K562 (cell line): ENCODE data around the gene MYH6. TPM values are rescaled to one million over a fixed set of nuclear protein-coding genes. Genes with fewer than 3 reads are reported as not detected.

Source experiments
- BMI1 ChIP-seq: fragments of 150-350 bp; IDR thresholded peaks from 2 replicates; pipeline ENCODE4 v1.6.1; 2014; ENCODE audit warnings: low read length
- CEBPG ChIP-seq, 3 experiments: fragments of 200-800 bp in 1 of 3; sonication (Bioruptor generic) in 1 of 3; sonication (generic) in 1 of 3; formaldehyde crosslinking in 1 of 3; IDR thresholded peaks in 2 of 3; conservative IDR thresholded peaks in 1 of 3; 2 replicates each; pipeline versions ENCODE4 v1.6.1 to v1.8.0; 2016 to 2022; ENCODE audit warnings: missing compliant biosample characterization in 2 of 3, missing genetic modification characterization in 2 of 3, mild to moderate bottlenecking in 1 of 3, missing genetic modification reagents in 1 of 3
- ELF4 ChIP-seq: fragments of 450-650 bp; formaldehyde crosslinking; IDR thresholded peaks from 2 replicates; pipeline ENCODE4 v1.4.0; 2022; ENCODE audit warnings: missing genetic modification characterization
- FOXA1 ChIP-seq: fragments of 450-650 bp; IDR thresholded peaks from 2 replicates; pipeline ENCODE4 v1.6.1; 2016; ENCODE audit warnings: mild to moderate bottlenecking, borderline replicate concordance
- GABPB1 ChIP-seq: sonication (generic); formaldehyde crosslinking; IDR thresholded peaks from 2 replicates; pipeline ENCODE4 v1.8.0; 2022; ENCODE audit warnings: mild to moderate bottlenecking, missing genetic modification reagents
- GTF2A2 ChIP-seq: IDR thresholded peaks from 2 replicates; pipeline ENCODE4 v1.6.1; 2016; ENCODE audit warnings: mild to moderate bottlenecking, missing genetic modification characterization, missing compliant biosample characterization
- HDAC1 ChIP-seq, 2 experiments: fragments of 450-650 bp; IDR thresholded peaks; 2 replicates each; pipeline ENCODE4 v1.6.1; 2016 to 2017; ENCODE audit warnings: inconsistent platforms in 1 of 2, mild to moderate bottlenecking in 1 of 2, moderate library complexity in 1 of 2
- HDAC2 ChIP-seq: fragments of 450-650 bp; IDR thresholded peaks from 2 replicates; pipeline ENCODE4 v1.6.1; 2016; ENCODE audit warnings: mild to moderate bottlenecking
- HDAC3 ChIP-seq: fragments of 450-650 bp; IDR thresholded peaks from 2 replicates; pipeline ENCODE4 v1.6.1; 2018; ENCODE audit warnings: borderline replicate concordance, mild to moderate bottlenecking, moderate library complexity; ENCODE audit not compliant: partially characterized antibody
- HDAC6 ChIP-seq: IDR thresholded peaks from 2 replicates; pipeline ENCODE4 v1.6.1; 2012; ENCODE audit warnings: low read depth, mild to moderate bottlenecking, control low read depth, inconsistent platforms, low read length, moderate library complexity
- KDM5B ChIP-seq: fragments of 200-600 bp; sonication (generic); IDR thresholded peaks from 2 replicates; pipeline ENCODE4 v1.6.1; 2012; ENCODE audit warnings: low read depth, mild to moderate bottlenecking, moderate library complexity, low read length, control low read depth, inconsistent platforms; ENCODE audit not compliant: insufficient replicate concordance
- MAFK ChIP-seq: IDR thresholded peaks from 2 replicates; pipeline ENCODE4 v1.6.1; 2011; ENCODE audit warnings: low read length, improper control_type of control experiment
- MBD2 ChIP-seq: sonication (generic); IDR thresholded peaks from 2 replicates; pipeline ENCODE4 v1.6.1; 2016; ENCODE audit warnings: low read depth, borderline replicate concordance
- MTA3 ChIP-seq: fragments of 450-650 bp; formaldehyde crosslinking; IDR thresholded peaks from 2 replicates; pipeline ENCODE4 v1.6.1; 2017; ENCODE audit warnings: mild to moderate bottlenecking, borderline replicate concordance
- RFX5 ChIP-seq: IDR thresholded peaks from 2 replicates; pipeline ENCODE4 v1.6.1; 2011; ENCODE audit warnings: low read depth, mild to moderate bottlenecking, improper control_type of control experiment, low read length
- THRAP3 ChIP-seq: fragments of 450-650 bp; IDR thresholded peaks from 2 replicates; pipeline ENCODE4 v1.6.1; 2016; ENCODE audit warnings: mild to moderate bottlenecking, inconsistent platforms, borderline replicate concordance
- XRCC3 ChIP-seq: fragments of 450-650 bp; IDR thresholded peaks from 2 replicates; pipeline ENCODE4 v1.6.1; 2017; ENCODE audit warnings: mild to moderate bottlenecking, moderate library complexity
- YBX1 ChIP-seq: fragments of 450-650 bp; IDR thresholded peaks from 2 replicates; pipeline ENCODE4 v1.7.1; 2016; ENCODE audit warnings: mild to moderate bottlenecking
- ZNF134 ChIP-seq: fragments of 250-450 bp; sonication (Bioruptor Pico); conservative IDR thresholded peaks from 2 replicates; pipeline ENCODE4 v1.4.0; 2020
- ZNF79 ChIP-seq: fragments of 250-450 bp; sonication (Bioruptor Pico); IDR thresholded peaks from 2 replicates; pipeline ENCODE4 v1.4.0; 2020; ENCODE audit warnings: low read depth, mild to moderate bottlenecking, moderate library complexity
- polyA plus RNA-seq, 8 experiments: library from polyadenylated mRNA; depleted of rRNA in 4 of 8; stranded (reverse) in 5 of 8; unstranded in 3 of 8; fragments of >200 nt; fragmentation: Nextera tagmentation in 2 of 8; fragmentation: Illumina TruSeq in 1 of 8; extraction: Ambion mirVana in 2 of 8; extraction: Trizol in 1 of 8; gene quantifications; 2 replicates each; pipeline versions ENCODE4 v1.2.1 to v1.2.3, GENCODE V29; 2011 to 2014; ENCODE audit warnings: inconsistent platforms in 1 of 8, missing spikeins in 1 of 8
- total RNA-seq, 7 experiments: library from RNA; depleted of rRNA in 6 of 7; stranded (reverse); fragments of >200 nt in 6 of 7; fragmentation: Illumina TruSeq in 2 of 7; extraction: Trizol in 2 of 7; gene quantifications; 2 replicates each; pipeline versions ENCODE4 v1.2.1 to v1.2.3, GENCODE V29; 2011 to 2021; ENCODE audit warnings: low replicate concordance in 1 of 7
- TF ChIP-seq, protein P1 (sequence below): fragments of 250-450 bp; sonication (Bioruptor Pico); IDR thresholded peaks from 2 replicates; pipeline ENCODE4 v1.5.0; 2022; ENCODE audit warnings: mild to moderate bottlenecking
- TF ChIP-seq, protein P2 (sequence below): fragments of 250-450 bp; sonication (Bioruptor Pico); IDR thresholded peaks from 2 replicates; pipeline ENCODE4 v1.5.0; 2021
- TF ChIP-seq, protein P3 (sequence below), 3 experiments: IDR thresholded peaks in 2 of 3; conservative IDR thresholded peaks in 1 of 3; 2 replicates each; pipeline ENCODE4 v1.5.1; 2011 to 2012; ENCODE audit warnings: low read length in 3 of 3, mild to moderate bottlenecking in 3 of 3, control low read depth in 2 of 3, improper control_type of control experiment in 1 of 3, inconsistent platforms in 1 of 3, low read depth in 1 of 3, mixed read lengths in 1 of 3, moderate library complexity in 1 of 3; ENCODE audit not compliant: insufficient read depth in 2 of 3
- TF ChIP-seq, protein P4 (sequence below), 2 experiments: fragments of 250-450 bp in 1 of 2; fragments of 450-650 bp in 1 of 2; sonication (Bioruptor Pico) in 1 of 2; IDR thresholded peaks; 2 replicates each; pipeline versions ENCODE4 v1.6.1 to v1.8.0; 2016 to 2021; ENCODE audit warnings: mild to moderate bottlenecking in 2 of 2, moderate library complexity in 2 of 2, missing compliant biosample characterization in 1 of 2, missing genetic modification characterization in 1 of 2

The MYH6 gene
- total and polyA plus RNA-seq, 9 of the 15 experiments (the other 6 are each of a cell fraction or from before 2014, with no cell fraction given): not detected

DNA sequence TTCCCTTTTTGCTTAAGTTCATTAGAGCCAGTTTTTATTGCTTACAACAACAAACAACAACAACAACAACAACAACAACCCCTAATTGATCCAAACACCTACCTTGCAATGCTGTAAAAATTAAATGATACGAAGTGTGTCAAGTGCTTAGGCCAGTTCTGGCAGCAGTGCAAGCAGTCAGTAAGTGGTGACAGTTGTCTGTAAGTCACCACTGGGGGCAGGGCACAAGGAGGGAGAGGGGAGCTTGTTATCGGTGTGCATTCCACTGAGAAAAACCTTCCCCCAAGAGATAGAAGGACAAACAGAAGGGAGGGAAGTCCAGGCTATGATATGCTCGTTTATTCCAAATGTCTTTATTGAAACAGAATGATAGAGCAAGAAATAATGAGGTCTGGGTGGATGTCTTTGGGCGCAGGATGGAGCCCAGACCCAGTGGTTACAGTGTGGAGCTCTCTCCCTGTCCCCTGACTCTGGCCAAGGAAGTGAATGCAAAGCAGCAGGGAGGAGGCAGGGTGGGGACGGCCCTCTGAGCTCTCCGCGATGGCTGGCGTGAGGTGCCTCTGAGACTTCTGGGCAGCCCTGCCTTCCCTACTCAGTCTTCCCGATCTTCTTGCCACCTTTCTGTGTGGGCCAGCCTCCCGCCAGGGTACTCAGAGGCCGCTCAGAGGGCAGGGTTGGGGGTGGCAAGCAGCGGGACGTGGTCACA, 61.9 kb downstream of the MYH6 start (continued):
- no peak for TF ChIP-seq MTA3
- no peak for TF ChIP-seq XRCC3
- no peak for TF ChIP-seq GABPB1 (CRISPR knock-in tag)
- no peak for TF ChIP-seq HDAC2
- TF ChIP-seq BMI1: no peak
- no peak for TF ChIP-seq CEBPG (CRISPR knock-in tag; IDR thresholded peaks at IDR 0.05)
- TF ChIP-seq CEBPG (tag; conservative IDR thresholded peaks at IDR 0.05 in 1 of 2, IDR thresholded peaks at IDR 0.05 in 1 of 2): no peak
- TF ChIP-seq, protein P1, sequence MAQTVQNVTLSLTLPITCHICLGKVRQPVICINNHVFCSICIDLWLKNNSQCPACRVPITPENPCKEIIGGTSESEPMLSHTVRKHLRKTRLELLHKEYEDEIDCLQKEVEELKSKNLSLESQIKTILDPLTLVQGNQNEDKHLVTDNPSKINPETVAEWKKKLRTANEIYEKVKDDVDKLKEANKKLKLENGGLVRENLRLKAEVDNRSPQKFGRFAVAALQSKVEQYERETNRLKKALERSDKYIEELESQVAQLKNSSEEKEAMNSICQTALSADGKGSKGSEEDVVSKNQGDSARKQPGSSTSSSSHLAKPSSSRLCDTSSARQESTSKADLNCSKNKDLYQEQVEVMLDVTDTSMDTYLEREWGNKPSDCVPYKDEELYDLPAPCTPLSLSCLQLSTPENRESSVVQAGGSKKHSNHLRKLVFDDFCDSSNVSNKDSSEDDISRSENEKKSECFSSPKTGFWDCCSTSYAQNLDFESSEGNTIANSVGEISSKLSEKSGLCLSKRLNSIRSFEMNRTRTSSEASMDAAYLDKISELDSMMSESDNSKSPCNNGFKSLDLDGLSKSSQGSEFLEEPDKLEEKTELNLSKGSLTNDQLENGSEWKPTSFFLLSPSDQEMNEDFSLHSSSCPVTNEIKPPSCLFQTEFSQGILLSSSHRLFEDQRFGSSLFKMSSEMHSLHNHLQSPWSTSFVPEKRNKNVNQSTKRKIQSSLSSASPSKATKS (CRISPR knock-in tag): no peak
- TF ChIP-seq THRAP3: no peak
- no peak for TF ChIP-seq MBD2
- no peak for TF ChIP-seq KDM5B
- TF ChIP-seq HDAC3: no peak
- TF ChIP-seq ELF4 (CRISPR knock-in tag): no peak
- TF ChIP-seq, protein P2, sequence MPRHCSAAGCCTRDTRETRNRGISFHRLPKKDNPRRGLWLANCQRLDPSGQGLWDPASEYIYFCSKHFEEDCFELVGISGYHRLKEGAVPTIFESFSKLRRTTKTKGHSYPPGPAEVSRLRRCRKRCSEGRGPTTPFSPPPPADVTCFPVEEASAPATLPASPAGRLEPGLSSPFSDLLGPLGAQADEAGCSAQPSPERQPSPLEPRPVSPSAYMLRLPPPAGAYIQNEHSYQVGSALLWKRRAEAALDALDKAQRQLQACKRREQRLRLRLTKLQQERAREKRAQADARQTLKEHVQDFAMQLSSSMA (CRISPR knock-in tag): no peak
- TF ChIP-seq, protein P3, sequence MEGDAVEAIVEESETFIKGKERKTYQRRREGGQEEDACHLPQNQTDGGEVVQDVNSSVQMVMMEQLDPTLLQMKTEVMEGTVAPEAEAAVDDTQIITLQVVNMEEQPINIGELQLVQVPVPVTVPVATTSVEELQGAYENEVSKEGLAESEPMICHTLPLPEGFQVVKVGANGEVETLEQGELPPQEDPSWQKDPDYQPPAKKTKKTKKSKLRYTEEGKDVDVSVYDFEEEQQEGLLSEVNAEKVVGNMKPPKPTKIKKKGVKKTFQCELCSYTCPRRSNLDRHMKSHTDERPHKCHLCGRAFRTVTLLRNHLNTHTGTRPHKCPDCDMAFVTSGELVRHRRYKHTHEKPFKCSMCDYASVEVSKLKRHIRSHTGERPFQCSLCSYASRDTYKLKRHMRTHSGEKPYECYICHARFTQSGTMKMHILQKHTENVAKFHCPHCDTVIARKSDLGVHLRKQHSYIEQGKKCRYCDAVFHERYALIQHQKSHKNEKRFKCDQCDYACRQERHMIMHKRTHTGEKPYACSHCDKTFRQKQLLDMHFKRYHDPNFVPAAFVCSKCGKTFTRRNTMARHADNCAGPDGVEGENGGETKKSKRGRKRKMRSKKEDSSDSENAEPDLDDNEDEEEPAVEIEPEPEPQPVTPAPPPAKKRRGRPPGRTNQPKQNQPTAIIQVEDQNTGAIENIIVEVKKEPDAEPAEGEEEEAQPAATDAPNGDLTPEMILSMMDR (IDR thresholded peaks at IDR 0.05 in 2 of 3, conservative IDR thresholded peaks at IDR 0.05 in 1 of 3; ENCODE audit: insufficient read depth in 2 of 3, low read depth in 1 of 3, low read length in 3 of 3): peak; percentile 48 to 70 (median 51)
- TF ChIP-seq ZNF134 (CRISPR knock-in tag): no peak
- 0 out of 4 replicates have a peak, but pooled peaks of 1 of the 2 experiments have one; percentile 17 for TF ChIP-seq HDAC1 (IDR thresholded peaks at IDR 0.05)
- no peak for TF ChIP-seq MAFK
- TF ChIP-seq RFX5: no peak
- no peak for TF ChIP-seq ZNF79 (CRISPR knock-in tag)
- TF ChIP-seq YBX1: no peak
- no peak for TF ChIP-seq FOXA1
- no peak for TF ChIP-seq GTF2A2 (tag)
- TF ChIP-seq, protein P4, sequence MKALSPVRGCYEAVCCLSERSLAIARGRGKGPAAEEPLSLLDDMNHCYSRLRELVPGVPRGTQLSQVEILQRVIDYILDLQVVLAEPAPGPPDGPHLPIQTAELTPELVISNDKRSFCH (CRISPR knock-in tag; IDR thresholded peaks at IDR 0.05): no peak
- TF ChIP-seq, protein P4 (tag; IDR thresholded peaks at IDR 0.05): no peak
- TF ChIP-seq HDAC6: no peak
